HFFc6 (cell line): ENCODE results near the gene EPG5. TPM values are rescaled to one million over a fixed set of nuclear protein-coding genes. Genes with fewer than 3 reads are reported as not detected.
"Not testable (repeated sequence)": the region's sequence is repeated elsewhere in the genome, so short reads cannot be mapped to it uniquely, and the experiment has no call there.

ENCODE experiments used
- DNase-seq: peaks from one replicate; pipeline ENCODE4 v3.0.0-alpha.2; 2018
- H3K27ac Mint-ChIP-seq: 2 replicates; pipeline ENCODE4 v1.8.0; 2020; ENCODE audit warnings: mild to moderate bottlenecking, mixed read lengths
- H3K27me3 Mint-ChIP-seq: 2 replicates; pipeline ENCODE4 v1.8.0; 2021; ENCODE audit warnings: mild to moderate bottlenecking, moderate library complexity, mixed read lengths; ENCODE audit not compliant: insufficient read depth
- H3K36me3 Mint-ChIP-seq: 2 replicates; pipeline ENCODE4 v1.8.0; 2021; ENCODE audit warnings: low read depth, mixed read lengths
- H3K4me1 Mint-ChIP-seq: 2 replicates; pipeline ENCODE4 v1.8.0; 2020; ENCODE audit warnings: low read depth, mixed read lengths
- H3K4me3 Mint-ChIP-seq: 2 replicates; pipeline ENCODE4 v1.8.0; 2020; ENCODE audit warnings: mild to moderate bottlenecking, moderate library complexity, mixed read lengths
- H3K9me3 Mint-ChIP-seq: 2 replicates; pipeline ENCODE4 v1.8.0; 2020; ENCODE audit warnings: mild to moderate bottlenecking, mixed read lengths
- CTCF ChIP-seq: fragments of 200-600 bp; sonication (generic); IDR thresholded peaks from 2 replicates; pipeline ENCODE4 v1.5.0; 2021; ENCODE audit warnings: antibody characterized with exemption, mild to moderate bottlenecking
- total RNA-seq, 6 experiments: library from RNA; stranded (reverse); fragmentation: NEBNext Ultra II Directional; extraction: Animal tissue kit (Norgen Biotek cat#: 25700); gene quantifications; 2 replicates in 1 of 6; 3 replicates in 5 of 6; pipeline ENCODE4 v1.2.3, GENCODE V29; 2021

Gene EPG5
- total RNA-seq, 6 experiments from 2014 or later: 36.8 to 63.6 (median 44.5) TPM

DNA sequence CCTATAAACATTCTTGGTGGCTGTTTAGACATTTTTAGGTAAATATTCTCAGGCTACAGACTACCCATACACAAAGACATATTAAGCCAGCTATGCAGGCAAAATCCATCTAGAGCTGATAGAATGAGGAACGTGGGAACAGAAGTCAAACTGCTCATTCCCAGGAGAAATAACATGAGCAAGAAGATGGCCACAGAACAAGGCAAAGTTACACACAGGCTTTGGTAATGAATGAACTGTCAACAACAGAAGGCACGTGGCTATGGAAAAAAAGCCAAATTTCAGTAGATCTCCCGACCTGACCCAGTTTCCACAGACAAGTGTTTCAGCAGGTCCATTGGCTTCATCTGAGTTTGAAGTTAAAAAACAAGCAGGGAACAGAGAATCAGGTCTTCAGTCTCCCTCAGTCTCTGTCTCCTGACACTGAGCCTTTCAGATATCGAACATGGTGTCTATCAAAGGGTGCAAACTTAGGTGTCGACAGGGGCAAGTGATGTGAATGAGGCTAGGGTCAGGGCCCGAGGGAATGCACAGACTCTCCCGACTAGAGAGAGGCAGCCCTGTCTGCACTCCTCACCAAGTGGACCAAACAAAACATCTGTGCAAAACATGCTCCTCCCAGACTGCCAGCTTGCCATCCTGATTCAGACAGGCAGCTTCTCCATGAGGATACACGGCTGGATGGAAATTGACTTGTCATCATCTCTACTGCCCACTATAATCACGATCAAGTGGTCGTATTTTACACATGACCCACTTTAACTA lies 115.8 kb downstream of the EPG5 start:
- DNase-seq: no peak
- Mint-ChIP-seq H3K27me3 (no peaks in the 10 kb centered on the region; the same call in 1 of the 2 replicates), H3K36me3 (peaks cover 50% of the 10 kb centered on the region)

DNA sequence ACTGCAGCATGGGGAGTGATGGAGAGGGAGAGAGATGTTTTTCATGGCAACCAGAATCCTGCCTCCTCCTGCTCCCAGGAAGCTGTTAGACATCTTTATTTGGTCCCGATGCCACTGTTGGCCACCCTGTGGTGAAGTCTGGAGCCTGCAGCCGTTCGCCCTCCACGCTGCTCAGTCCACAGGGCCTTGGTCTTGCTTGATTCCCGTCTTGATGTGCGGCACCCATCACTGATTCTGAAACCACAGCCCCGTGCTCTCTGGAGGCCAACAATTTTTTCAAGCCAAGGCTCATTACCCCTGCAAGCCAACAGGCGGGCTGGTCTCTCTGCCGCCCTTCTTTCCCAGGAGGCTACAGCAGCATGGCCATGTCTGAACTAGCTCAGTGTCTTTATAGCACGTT lies 117.1 kb downstream of the EPG5 start:
- peak; percentile 29 for DNase-seq
- Mint-ChIP-seq H3K4me1 (peaks cover 8% of the 10 kb centered on the region; the same call in 1 of the 2 replicates), H3K27ac (0 out of 2 replicates have a peak overlapping the region, but pooled peaks have one; percentile 24), H3K36me3 (peaks cover 38% of the 10 kb centered on the region), H3K27me3 (peaks cover 4% of the 10 kb centered on the region; the same call in 1 of the 2 replicates), H3K9me3 (no peaks in the 10 kb centered on the region), H3K4me3 (no peak overlapping the region)
- TF ChIP-seq CTCF: peak; percentile 75

More for the DNA sequence above, 115.8 kb downstream of the EPG5 start:
- no peak overlapping the region for H3K4me3 Mint-ChIP-seq
- H3K27ac Mint-ChIP-seq: no peak overlapping the region
- no peak for TF ChIP-seq CTCF
- H3K4me1 Mint-ChIP-seq: peaks cover 8% of the 10 kb centered on the region; the same call in 1 of the 2 replicates
- H3K9me3 Mint-ChIP-seq: no peaks in the 10 kb centered on the region

DNA sequence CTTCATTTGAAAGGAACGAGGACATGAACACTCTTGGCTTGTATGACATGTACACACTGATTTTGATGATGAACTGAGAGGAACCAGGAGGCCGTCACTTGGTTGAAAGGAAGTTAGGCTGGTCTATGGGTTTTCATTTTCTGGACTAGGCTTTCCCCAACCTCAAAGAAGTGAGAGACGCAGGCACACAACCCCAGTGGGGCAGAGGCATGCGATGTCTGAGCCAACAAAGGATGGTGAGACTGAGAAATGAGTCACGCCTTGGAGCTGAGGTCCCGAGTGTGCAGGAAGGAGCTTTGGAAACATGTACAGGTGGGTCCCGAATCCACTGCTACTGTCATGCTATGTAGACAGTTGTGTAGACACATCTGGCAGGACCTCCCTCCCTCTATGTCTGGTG lies 117.6 kb downstream of the EPG5 start:
- no peak for DNase-seq
- peaks cover 36% of the 10 kb centered on the region for H3K36me3 Mint-ChIP-seq
- peaks cover 8% of the 10 kb centered on the region; the same call in 1 of the 2 replicates for H3K4me1 Mint-ChIP-seq
- H3K4me3 Mint-ChIP-seq: no peak overlapping the region
- no peak for TF ChIP-seq CTCF
- H3K27me3 Mint-ChIP-seq: peaks cover 4% of the 10 kb centered on the region; the same call in 1 of the 2 replicates
- H3K27ac Mint-ChIP-seq: no peak overlapping the region
- no peaks in the 10 kb centered on the region for H3K9me3 Mint-ChIP-seq

DNA sequence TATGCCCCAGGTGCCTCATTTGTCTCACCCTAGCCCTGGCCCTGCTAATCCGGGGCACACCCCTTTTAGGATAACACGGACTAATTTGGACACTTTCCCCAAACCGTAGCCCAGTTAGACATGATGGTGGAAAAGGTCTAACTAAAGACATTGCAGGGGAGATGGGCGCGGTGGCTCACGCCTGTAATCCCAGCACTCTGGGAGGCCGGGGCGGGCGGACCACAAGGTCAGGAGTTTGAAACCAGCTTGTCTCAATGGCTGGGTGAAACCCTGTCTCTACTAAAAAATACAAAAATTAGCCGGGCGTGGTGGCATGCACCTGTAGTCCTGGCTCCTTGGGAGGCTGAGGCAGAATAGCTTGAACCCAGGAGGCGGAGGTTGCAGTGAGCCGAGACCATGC lies 118.5 kb downstream of the EPG5 start:
- not testable (repeated sequence) for H3K4me3 Mint-ChIP-seq, H3K9me3 Mint-ChIP-seq, H3K27ac Mint-ChIP-seq, H3K27me3 Mint-ChIP-seq, H3K4me1 Mint-ChIP-seq, DNase-seq
- peaks cover 36% of the 10 kb centered on the region for H3K36me3 Mint-ChIP-seq

DNA sequence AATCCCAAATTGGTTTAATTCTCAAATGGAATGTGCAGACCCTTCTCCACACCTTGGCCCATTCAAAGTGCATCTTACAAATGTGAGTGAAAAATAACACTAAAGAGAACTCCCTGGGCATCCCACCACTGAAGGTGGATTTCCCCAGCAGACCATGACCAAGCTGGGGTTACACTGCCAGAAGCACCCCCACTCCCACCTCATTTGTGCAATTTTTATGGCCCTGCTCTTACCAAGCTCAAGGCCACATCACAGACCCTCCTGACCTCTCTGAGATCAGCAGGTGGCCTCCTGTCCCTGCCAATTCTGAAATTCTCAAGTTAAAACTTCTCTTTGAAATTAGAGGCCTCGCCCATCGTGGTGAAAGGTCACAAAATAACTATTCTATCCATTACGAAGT lies 120.0 kb downstream of the EPG5 start:
- H3K36me3 Mint-ChIP-seq: peaks cover 28% of the 10 kb centered on the region
- H3K9me3 Mint-ChIP-seq: no peaks in the 10 kb centered on the region
- H3K4me3 Mint-ChIP-seq: no peak overlapping the region
- peaks cover 4% of the 10 kb centered on the region; the same call in 1 of the 2 replicates for H3K27me3 Mint-ChIP-seq
- H3K4me1 Mint-ChIP-seq: peaks cover 13% of the 10 kb centered on the region
- no peak overlapping the region for H3K27ac Mint-ChIP-seq
- no peak for DNase-seq
- TF ChIP-seq CTCF: no peak

DNA sequence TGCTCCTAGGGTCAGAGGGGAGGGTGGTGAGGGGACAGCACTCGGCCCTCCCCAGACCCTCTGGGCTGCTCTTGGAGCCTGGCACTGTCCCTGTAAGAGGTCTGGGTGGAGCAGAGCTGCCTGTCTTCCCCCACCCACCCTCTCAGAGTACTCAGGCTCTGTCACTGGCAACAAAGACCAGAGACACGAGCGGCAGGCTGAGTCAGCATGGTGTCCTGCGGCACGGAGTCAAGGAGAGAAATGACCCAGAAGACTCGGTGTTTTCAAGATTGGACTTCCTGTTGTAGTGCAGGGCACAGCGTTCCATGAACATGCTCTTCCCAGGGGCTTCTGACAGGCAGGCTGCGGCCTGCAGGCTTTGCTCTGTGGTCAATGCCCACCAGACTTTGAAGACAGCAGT lies 121.7 kb downstream of the EPG5 start:
- 0 out of 2 replicates have a peak overlapping the region, but pooled peaks have one; percentile 3 for H3K27ac Mint-ChIP-seq

More for the DNA sequence above, 121.7 kb downstream of the EPG5 start:
- H3K4me1 Mint-ChIP-seq: peaks cover 21% of the 10 kb centered on the region
- no peak for DNase-seq
- H3K27me3 Mint-ChIP-seq: peaks cover 4% of the 10 kb centered on the region; the same call in 1 of the 2 replicates
- no peak overlapping the region for H3K4me3 Mint-ChIP-seq
- no peaks in the 10 kb centered on the region for H3K9me3 Mint-ChIP-seq
- H3K36me3 Mint-ChIP-seq: peaks cover 15% of the 10 kb centered on the region
- no peak for TF ChIP-seq CTCF
